Activated T-cell treated with anti-CD3 and anti-CD28 coated beads, Interleukin-2, amount 50 U/mL, for 24 hours (primary cell): ENCODE measurements around the gene RXRA.
A peak's percentile ranks its signal among the peaks of the same experiment; 100 is the strongest.

Source experiments
- DNase-seq: peaks from one replicate; pipeline ENCODE4 v3.0.0-alpha.2; 2020
- H3K27ac Mint-ChIP-seq: 2 replicates; pipeline ENCODE4 v1.8.0; 2020; ENCODE audit warnings: mild to moderate bottlenecking, mixed read lengths
- H3K27me3 Mint-ChIP-seq: 2 replicates; pipeline ENCODE4 v1.8.0; 2020; ENCODE audit warnings: mixed read lengths
- H3K36me3 Mint-ChIP-seq: 2 replicates; pipeline ENCODE4 v1.8.0; 2020; ENCODE audit warnings: low read depth, mixed read lengths
- H3K4me1 Mint-ChIP-seq: 2 replicates; pipeline ENCODE4 v1.8.0; 2020; ENCODE audit warnings: low read depth, mixed read lengths
- H3K4me3 Mint-ChIP-seq: 2 replicates; pipeline ENCODE4 v1.8.0; 2020; ENCODE audit warnings: mild to moderate bottlenecking, moderate library complexity, mixed read lengths
- H3K9me3 Mint-ChIP-seq: 2 replicates; pipeline ENCODE4 v1.8.0; 2020; ENCODE audit warnings: mixed read lengths

Gene RXRA

GRCh38 chr9:134383148-134383547, 56.9 kb downstream of the RXRA start:
- Mint-ChIP-seq H3K9me3 (no peaks in the 10 kb centered on the region), H3K36me3 (no peaks in the 10 kb centered on the region), H3K27me3 (peaks cover 10% of the 10 kb centered on the region), H3K27ac (no peak overlapping the region), H3K4me1 (peaks cover 22% of the 10 kb centered on the region), H3K4me3 (no peak overlapping the region)
- DNase-seq, result no peak

GRCh38 chr9:134384811-134385479, 58.7 kb downstream of the RXRA start:
- H3K4me1 Mint-ChIP-seq, result peaks cover 29% of the 10 kb centered on the region
- no peak overlapping the region for H3K4me3 Mint-ChIP-seq
- peaks cover 15% of the 10 kb centered on the region for H3K27me3 Mint-ChIP-seq
- no peaks in the 10 kb centered on the region for H3K36me3 Mint-ChIP-seq
- no peaks in the 10 kb centered on the region for H3K9me3 Mint-ChIP-seq
- DNase-seq, result no peak
- no peak overlapping the region for H3K27ac Mint-ChIP-seq

GRCh38 chr9:134385915-134386314, 59.7 kb downstream of the RXRA start:
- no peak overlapping the region for H3K4me3 Mint-ChIP-seq
- H3K27me3 Mint-ChIP-seq, result peaks cover 15% of the 10 kb centered on the region
- DNase-seq, result no peak
- H3K4me1 Mint-ChIP-seq, result peaks cover 39% of the 10 kb centered on the region
- no peaks in the 10 kb centered on the region for H3K9me3 Mint-ChIP-seq
- H3K36me3 Mint-ChIP-seq, result no peaks in the 10 kb centered on the region
- H3K27ac Mint-ChIP-seq, result no peak overlapping the region

GRCh38 chr9:134386951-134387831, 60.9 kb downstream of the RXRA start:
- no peak for DNase-seq
- Mint-ChIP-seq H3K36me3 (no peaks in the 10 kb centered on the region), H3K4me1 (peaks cover 40% of the 10 kb centered on the region), H3K27me3 (peaks cover 12% of the 10 kb centered on the region), H3K9me3 (no peaks in the 10 kb centered on the region), H3K27ac (no peak overlapping the region), H3K4me3 (no peak overlapping the region)

- Mint-ChIP-seq H3K9me3 (no peaks in the 10 kb centered on the region), H3K27ac (no peak overlapping the region), H3K36me3 (no peaks in the 10 kb centered on the region), H3K27me3 (peaks cover 14% of the 10 kb centered on the region), H3K4me3 (no peak overlapping the region), H3K4me1 (peaks cover 41% of the 10 kb centered on the region)
- no peak for DNase-seq
Measured at GRCh38 chr9:134388289-134388808, 62.1 kb downstream of the RXRA start.

DNA sequence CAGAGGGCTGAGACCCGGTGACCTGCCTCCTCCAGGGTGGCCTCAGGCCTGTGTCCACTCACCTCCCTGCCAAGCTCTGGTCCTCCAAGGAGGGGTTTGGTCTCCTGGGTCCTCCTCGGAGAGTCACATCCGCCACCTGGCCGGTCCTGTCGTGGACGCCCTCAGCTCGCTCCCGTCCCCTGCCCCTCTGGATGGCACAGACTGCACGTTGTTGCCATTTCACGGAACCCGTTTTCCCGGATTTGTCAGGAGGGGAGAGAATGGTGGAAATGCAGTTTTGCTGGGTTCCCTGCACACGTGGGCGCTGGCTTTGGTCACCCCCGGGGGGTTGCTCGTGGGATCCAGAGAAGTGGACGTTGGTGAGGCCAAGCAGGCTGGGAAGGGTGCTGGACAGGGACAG, 62.7 kb downstream of the RXRA start:
- Mint-ChIP-seq H3K4me1 (peaks cover 47% of the 10 kb centered on the region), H3K27ac (no peak overlapping the region)

DNA sequence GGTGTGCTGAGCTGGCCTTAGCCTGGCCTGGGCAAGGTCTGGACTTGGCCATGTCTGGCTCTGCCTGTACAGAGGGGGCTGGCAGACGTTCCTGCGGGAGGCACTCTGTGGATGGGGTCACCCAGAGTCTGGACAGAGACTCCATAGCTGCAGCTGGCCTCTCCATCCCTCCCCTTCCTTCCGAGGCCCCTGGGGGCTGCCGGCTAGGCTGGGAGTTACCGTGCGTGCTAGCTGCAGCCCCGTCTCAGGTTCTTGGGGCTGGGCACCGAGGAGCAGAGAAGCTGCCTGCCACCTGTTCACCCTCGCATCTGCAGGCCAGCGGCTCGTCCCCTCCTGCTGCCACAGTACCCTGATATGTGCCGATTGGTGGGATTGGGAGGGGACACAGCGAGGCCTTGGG, 63.4 kb downstream of the RXRA start:
- Mint-ChIP-seq H3K9me3 (peaks cover 6% of the 10 kb centered on the region), H3K27me3 (peaks cover 18% of the 10 kb centered on the region), H3K4me3 (no peak overlapping the region), H3K4me1 (peaks cover 48% of the 10 kb centered on the region), H3K36me3 (no peaks in the 10 kb centered on the region), H3K27ac (no peak overlapping the region)
- DNase-seq, result no peak

More for the DNA sequence above, 62.7 kb downstream of the RXRA start:
- Mint-ChIP-seq H3K27me3 (peaks cover 17% of the 10 kb centered on the region), H3K36me3 (no peaks in the 10 kb centered on the region), H3K9me3 (peaks cover 2% of the 10 kb centered on the region), H3K4me3 (no peak overlapping the region)
- DNase-seq, result no peak

DNA sequence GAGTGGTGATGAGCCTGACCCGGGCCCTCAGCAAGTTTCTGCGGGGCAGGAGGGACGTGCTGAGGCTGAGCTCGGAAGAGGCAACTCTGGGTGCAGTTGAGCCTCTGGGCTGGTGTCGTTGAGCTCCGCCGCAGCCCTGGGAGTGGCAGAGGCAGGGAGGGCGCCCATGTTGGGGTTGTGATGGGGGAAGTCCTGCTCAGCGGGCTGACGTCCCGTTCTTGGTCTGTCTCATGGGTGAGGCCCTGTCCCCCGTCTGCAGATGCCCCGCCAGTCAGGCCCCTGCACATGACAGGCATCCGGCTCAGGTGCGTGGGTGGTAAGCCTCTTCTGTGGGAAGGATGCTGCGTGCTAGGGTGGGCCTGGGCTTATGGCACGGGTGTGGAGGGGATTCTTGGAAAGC, 64.3 kb downstream of the RXRA start:
- Mint-ChIP-seq H3K27ac (peak overlapping the region; percentile 95), H3K9me3 (peaks cover 6% of the 10 kb centered on the region), H3K36me3 (no peaks in the 10 kb centered on the region), H3K4me1 (peaks cover 51% of the 10 kb centered on the region), H3K27me3 (peaks cover 18% of the 10 kb centered on the region), H3K4me3 (peak overlapping the region; percentile 71)
- DNase-seq, result peak; percentile 84

DNA sequence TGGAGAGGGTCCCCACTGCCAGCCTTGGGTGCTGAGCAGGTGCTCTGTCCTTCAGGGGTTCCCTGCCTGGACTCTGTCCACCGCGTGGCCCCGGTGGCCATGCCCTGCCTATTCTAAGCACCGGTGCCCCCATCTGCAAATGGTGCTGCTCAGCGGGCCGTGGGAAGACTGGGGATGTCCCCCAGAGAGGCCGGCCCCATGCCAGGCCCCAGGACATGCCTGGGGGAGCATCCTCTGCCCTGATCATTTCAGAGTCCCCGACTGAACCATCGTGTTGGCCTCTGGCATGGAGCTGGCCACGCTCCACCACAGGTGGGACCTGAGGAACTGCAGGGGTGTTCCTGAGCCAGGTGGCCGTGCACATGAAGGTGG, 64.7 kb downstream of the RXRA start:
- H3K4me1 Mint-ChIP-seq, result peaks cover 55% of the 10 kb centered on the region
- H3K27ac Mint-ChIP-seq, result peak overlapping the region; percentile 95
- peaks cover 18% of the 10 kb centered on the region for H3K27me3 Mint-ChIP-seq
- H3K9me3 Mint-ChIP-seq, result peaks cover 6% of the 10 kb centered on the region
- no peaks in the 10 kb centered on the region for H3K36me3 Mint-ChIP-seq
- DNase-seq, result no peak
- H3K4me3 Mint-ChIP-seq, result peak overlapping the region; percentile 71

DNA sequence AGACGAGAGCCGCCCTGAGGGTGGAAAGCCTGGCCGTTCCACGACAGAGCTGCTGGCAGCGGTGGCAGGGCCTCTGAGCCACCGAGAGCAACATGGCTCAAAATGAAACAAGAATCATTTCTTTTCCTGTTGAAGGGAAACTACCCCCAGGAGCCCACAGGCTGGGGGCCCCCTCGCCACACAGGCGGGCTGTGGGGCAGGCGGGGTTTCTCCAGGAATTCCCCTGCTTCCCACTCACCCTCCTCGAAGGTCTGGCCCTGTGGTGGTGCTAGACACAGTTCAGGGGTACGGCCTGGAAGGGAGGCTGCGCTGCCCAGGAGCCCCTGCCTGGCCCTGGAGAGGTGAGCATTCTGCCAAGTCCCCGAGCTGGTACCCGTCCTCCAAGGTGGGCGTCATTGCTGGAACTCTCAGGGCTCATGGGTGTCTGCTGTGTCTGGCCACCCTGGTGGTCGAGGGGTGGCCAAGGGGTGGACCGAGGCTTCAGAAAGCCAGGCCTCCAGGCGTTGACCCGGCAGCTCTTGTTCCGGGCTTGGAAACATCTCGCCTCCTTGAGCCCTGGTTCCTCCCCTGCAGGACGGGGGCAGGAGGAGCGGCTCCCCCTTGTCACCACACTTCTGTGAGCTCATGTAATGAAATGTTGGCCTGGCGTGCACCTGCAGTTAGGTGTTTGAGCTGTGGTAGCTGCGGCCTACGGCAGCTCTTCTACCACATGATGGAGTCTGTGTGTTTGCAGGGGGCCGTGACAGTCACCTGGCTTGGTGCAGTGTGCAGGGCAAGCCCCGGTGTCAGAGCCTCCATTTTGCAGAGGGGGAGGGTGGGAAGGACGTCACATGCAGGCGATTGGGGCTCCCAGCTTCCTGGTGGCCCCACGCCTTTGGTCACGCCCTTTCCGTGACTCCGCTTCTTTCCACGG, 65.3 kb downstream of the RXRA start:
- no peaks in the 10 kb centered on the region for H3K36me3 Mint-ChIP-seq
- peaks cover 6% of the 10 kb centered on the region for H3K9me3 Mint-ChIP-seq
- peak overlapping the region; percentile 71 for H3K4me3 Mint-ChIP-seq
- peaks cover 18% of the 10 kb centered on the region for H3K27me3 Mint-ChIP-seq
- H3K4me1 Mint-ChIP-seq, result peaks cover 61% of the 10 kb centered on the region
- DNase-seq, result peak; percentile 89
- peak overlapping the region; percentile 95 for H3K27ac Mint-ChIP-seq

- no peak for DNase-seq
- Mint-ChIP-seq H3K36me3 (no peaks in the 10 kb centered on the region), H3K4me3 (no peak overlapping the region), H3K27ac (no peak overlapping the region), H3K9me3 (peaks cover 6% of the 10 kb centered on the region), H3K27me3 (peaks cover 16% of the 10 kb centered on the region), H3K4me1 (peaks cover 72% of the 10 kb centered on the region)
Measured at GRCh38 chr9:134392900-134393299, 66.6 kb downstream of the RXRA start.

GRCh38 chr9:134393582-134394280, 67.5 kb downstream of the RXRA start:
- Mint-ChIP-seq H3K36me3 (no peaks in the 10 kb centered on the region), H3K27ac (no peak overlapping the region), H3K27me3 (peaks cover 9% of the 10 kb centered on the region), H3K4me1 (peaks cover 65% of the 10 kb centered on the region), H3K9me3 (peaks cover 6% of the 10 kb centered on the region), H3K4me3 (no peak overlapping the region)
- DNase-seq, result no peak

GRCh38 chr9:134395002-134395517, 68.8 kb downstream of the RXRA start:
- DNase-seq, result no peak
- peaks cover 3% of the 10 kb centered on the region for H3K36me3 Mint-ChIP-seq
- H3K27ac Mint-ChIP-seq, result no peak overlapping the region
- H3K4me1 Mint-ChIP-seq, result peaks cover 62% of the 10 kb centered on the region
- H3K4me3 Mint-ChIP-seq, result no peak overlapping the region
- H3K27me3 Mint-ChIP-seq, result peaks cover 9% of the 10 kb centered on the region
- H3K9me3 Mint-ChIP-seq, result peaks cover 9% of the 10 kb centered on the region
